K562 (cell line): ENCODE measurements around the gene TNIK.

ENCODE experiments used
- ATF1 ChIP-seq, 2 experiments: fragments of 450-650 bp in 1 of 2; IDR thresholded peaks; 2 replicates each; pipeline ENCODE4 v1.6.1; 2016; ENCODE audit warnings: missing compliant biosample characterization in 1 of 2, missing genetic modification characterization in 1 of 2
- CAMTA2 ChIP-seq: fragments of 250-450 bp; sonication (Bioruptor Pico); conservative IDR thresholded peaks from 2 replicates; pipeline ENCODE4 v1.5.1; 2022
- EP400 ChIP-seq: fragments of 450-650 bp; IDR thresholded peaks from 2 replicates; pipeline ENCODE4 v1.6.1; 2017; ENCODE audit warnings: antibody characterized with exemption, mild to moderate bottlenecking, moderate library complexity
- FOXA3 ChIP-seq, 2 experiments: fragments of 450-650 bp in 1 of 2; sonication (generic) in 1 of 2; formaldehyde crosslinking; IDR thresholded peaks in 1 of 2; conservative IDR thresholded peaks in 1 of 2; 2 replicates each; pipeline versions ENCODE4 v1.4.0 to v1.8.0; 2020 to 2022; ENCODE audit warnings: mild to moderate bottlenecking in 2 of 2, missing genetic modification reagents in 1 of 2
- IRF2 ChIP-seq: sonication (generic); formaldehyde crosslinking; IDR thresholded peaks from 2 replicates; pipeline ENCODE4 v1.8.1; 2022; ENCODE audit warnings: mild to moderate bottlenecking, missing genetic modification reagents
- PML ChIP-seq: IDR thresholded peaks from 2 replicates; pipeline ENCODE4 v1.6.1; 2012; ENCODE audit warnings: low read length, inconsistent platforms
- RBM25 ChIP-seq: fragments of 200-400 bp; formaldehyde crosslinking; IDR thresholded peaks from 2 replicates; pipeline ENCODE4 v1.6.1; 2018; ENCODE audit warnings: low read length, low read depth, moderate library complexity; ENCODE audit not compliant: severe bottlenecking

- no peak for TF ChIP-seq IRF2 (CRISPR knock-in tag)
- TF ChIP-seq CAMTA2 (CRISPR knock-in tag), result no peak
- TF ChIP-seq EP400, result no peak
- TF ChIP-seq FOXA3 (CRISPR knock-in tag; conservative IDR thresholded peaks at IDR 0.05 in 1 of 2, IDR thresholded peaks at IDR 0.05 in 1 of 2), result no peak
- TF ChIP-seq ATF1 (CRISPR knock-in tag; IDR thresholded peaks at IDR 0.05), result no peak
- TF ChIP-seq ATF1 (tag; IDR thresholded peaks at IDR 0.05), result no peak
- no peak for TF ChIP-seq RBM25
- TF ChIP-seq PML, result no peak
These were observed 120.6 kb downstream of the TNIK start for GRCh38 chr3:171339598-171339997.
